ENCODE data around the gene CLEC6A.

CLEC6A gene

GRCh38 chr12:8508910-8509841 lies 53.4 kb downstream of the CLEC6A start:
- DNase-seq (ENCODE audit: low read depth) = no peak
- H3K4me3 ChIP-seq (ENCODE audit: control insufficient read depth, low read depth, low read length) = no peak overlapping the region
- TF ChIP-seq CTCF (IDR thresholded peaks at IDR 0.05; ENCODE audit: control insufficient read depth, insufficient read depth, low read depth, low read length, missing control alignments) = no peak

- TF ChIP-seq CTCF (IDR thresholded peaks at IDR 0.05; ENCODE audit: control insufficient read depth, insufficient read depth, low read depth, low read length, missing control alignments) = no peak
- DNase-seq (ENCODE audit: low read depth) = no peak
- no peak within 1 kb of the TSS for H3K4me3 ChIP-seq (ENCODE audit: control insufficient read depth, low read depth, low read length)
Measured at GRCh38 chr12:8513256-8513655, 57.5 kb downstream of the CLEC6A start, which contains the start of gene CLEC4D. Gene CLEC4D, plus strand, starts transcription at chr12:8513503. Its CDS starts 230 bp downstream, at chr12:8513733.

GRCh38 chr12:8517971-8518370 lies 62.2 kb downstream of the CLEC6A start:
- no peak for TF ChIP-seq CTCF (IDR thresholded peaks at IDR 0.05; ENCODE audit: control insufficient read depth, insufficient read depth, low read depth, low read length, missing control alignments)
- no peak overlapping the region for H3K4me3 ChIP-seq (ENCODE audit: control insufficient read depth, low read depth, low read length)
- no peak for DNase-seq (ENCODE audit: low read depth)

- TF ChIP-seq CTCF (IDR thresholded peaks at IDR 0.05; ENCODE audit: control insufficient read depth, insufficient read depth, low read depth, low read length, missing control alignments) = no peak
- no peak overlapping the region for H3K4me3 ChIP-seq (ENCODE audit: control insufficient read depth, low read depth, low read length)
- no peak for DNase-seq (ENCODE audit: low read depth)
Measured at GRCh38 chr12:8519171-8519570, 63.4 kb downstream of the CLEC6A start.

GRCh38 chr12:8527250-8528130 lies 71.7 kb downstream of the CLEC6A start:
- no peak for TF ChIP-seq CTCF (IDR thresholded peaks at IDR 0.05; ENCODE audit: control insufficient read depth, insufficient read depth, low read depth, low read length, missing control alignments)
- DNase-seq (ENCODE audit: low read depth) = no peak
- H3K4me3 ChIP-seq (ENCODE audit: control insufficient read depth, low read depth, low read length) = no peak overlapping the region
